Calu3 (cell line): ENCODE data around the gene ALK. TPM values are rescaled to one million over a fixed set of nuclear protein-coding genes. Genes with fewer than 3 reads are reported as not detected.

Experiments used
- BruUV-seq: library from RNA; stranded (reverse); fragments of 400-500 nt; replicated peaks from 2 replicates; lab custom pipeline; 2021; lab: Mats Ljungman, UMichigan
- CTCF ChIA-PET: fragments of 300-600 bp; sonication (Branson Sonifier 250); formaldehyde crosslinking; loops from one replicate; lab custom pipeline; 2022; ENCODE audit warnings: antibody characterized with exemption; lab: Charles Lee
- DNase-seq: peaks from one replicate; pipeline ENCODE4 v3.0.0; 2022
- H3K27ac Mint-ChIP-seq: one replicate; pipeline ENCODE4 v1.8.0; 2022; ENCODE audit warnings: mixed read lengths; ENCODE audit not compliant: unreplicated experiment
- H3K27me3 Mint-ChIP-seq: one replicate; pipeline ENCODE4 v1.8.0; 2022; ENCODE audit warnings: mixed read lengths; ENCODE audit not compliant: unreplicated experiment
- H3K36me3 Mint-ChIP-seq: one replicate; pipeline ENCODE4 v1.8.0; 2022; ENCODE audit warnings: mild to moderate bottlenecking, moderate library complexity, mixed read lengths; ENCODE audit not compliant: insufficient read depth, unreplicated experiment
- H3K4me1 Mint-ChIP-seq: one replicate; pipeline ENCODE4 v1.8.0; 2022; ENCODE audit warnings: mild to moderate bottlenecking, low read depth, mixed read lengths; ENCODE audit not compliant: unreplicated experiment
- H3K4me3 Mint-ChIP-seq: one replicate; pipeline ENCODE4 v1.8.0; 2022; ENCODE audit warnings: mild to moderate bottlenecking, low read depth, moderate library complexity, mixed read lengths; ENCODE audit not compliant: unreplicated experiment
- H3K9me3 Mint-ChIP-seq: one replicate; pipeline ENCODE4 v1.8.0; 2022; ENCODE audit warnings: low read depth, mixed read lengths; ENCODE audit not compliant: unreplicated experiment
- intact Hi-C: fragments of 100-400 bp; cut with micrococcal nuclease; formaldehyde crosslinking; loops from one replicate; pipeline ENCODE4 v1.10.0; 2022; ENCODE audit not compliant: unreplicated experiment
- total RNA-seq: library from RNA; stranded (reverse); gene quantifications from 2 replicates; pipeline ENCODE4 v1.2.3, GENCODE V29; 2022
- TF ChIP-seq, protein P1 (sequence below): fragments of 200-600 bp; IDR thresholded peaks from one replicate; pipeline ENCODE4 v1.8.0; 2022; ENCODE audit warnings: antibody characterized with exemption; ENCODE audit not compliant: unreplicated experiment

The ALK gene
- total RNA-seq, 1 experiment from 2014 or later = not detected

GRCh38 chr2:29799628-29800027, 121.8 kb downstream of the ALK start:
- no peaks in the 10 kb centered on the region for H3K36me3 Mint-ChIP-seq
- BruUV-seq = no TSS peak
- intact Hi-C loops = no loop called here
- no peak for DNase-seq
- H3K27ac Mint-ChIP-seq = no peak overlapping the region
- no peaks in the 10 kb centered on the region for H3K4me1 Mint-ChIP-seq
- H3K9me3 Mint-ChIP-seq = no peaks in the 10 kb centered on the region
- CTCF ChIA-PET = no interaction called here
- TF ChIP-seq, protein P1, sequence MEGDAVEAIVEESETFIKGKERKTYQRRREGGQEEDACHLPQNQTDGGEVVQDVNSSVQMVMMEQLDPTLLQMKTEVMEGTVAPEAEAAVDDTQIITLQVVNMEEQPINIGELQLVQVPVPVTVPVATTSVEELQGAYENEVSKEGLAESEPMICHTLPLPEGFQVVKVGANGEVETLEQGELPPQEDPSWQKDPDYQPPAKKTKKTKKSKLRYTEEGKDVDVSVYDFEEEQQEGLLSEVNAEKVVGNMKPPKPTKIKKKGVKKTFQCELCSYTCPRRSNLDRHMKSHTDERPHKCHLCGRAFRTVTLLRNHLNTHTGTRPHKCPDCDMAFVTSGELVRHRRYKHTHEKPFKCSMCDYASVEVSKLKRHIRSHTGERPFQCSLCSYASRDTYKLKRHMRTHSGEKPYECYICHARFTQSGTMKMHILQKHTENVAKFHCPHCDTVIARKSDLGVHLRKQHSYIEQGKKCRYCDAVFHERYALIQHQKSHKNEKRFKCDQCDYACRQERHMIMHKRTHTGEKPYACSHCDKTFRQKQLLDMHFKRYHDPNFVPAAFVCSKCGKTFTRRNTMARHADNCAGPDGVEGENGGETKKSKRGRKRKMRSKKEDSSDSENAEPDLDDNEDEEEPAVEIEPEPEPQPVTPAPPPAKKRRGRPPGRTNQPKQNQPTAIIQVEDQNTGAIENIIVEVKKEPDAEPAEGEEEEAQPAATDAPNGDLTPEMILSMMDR = no peak
- no peak overlapping the region for H3K4me3 Mint-ChIP-seq
- H3K27me3 Mint-ChIP-seq = peaks cover 69% of the 10 kb centered on the region

DNA sequence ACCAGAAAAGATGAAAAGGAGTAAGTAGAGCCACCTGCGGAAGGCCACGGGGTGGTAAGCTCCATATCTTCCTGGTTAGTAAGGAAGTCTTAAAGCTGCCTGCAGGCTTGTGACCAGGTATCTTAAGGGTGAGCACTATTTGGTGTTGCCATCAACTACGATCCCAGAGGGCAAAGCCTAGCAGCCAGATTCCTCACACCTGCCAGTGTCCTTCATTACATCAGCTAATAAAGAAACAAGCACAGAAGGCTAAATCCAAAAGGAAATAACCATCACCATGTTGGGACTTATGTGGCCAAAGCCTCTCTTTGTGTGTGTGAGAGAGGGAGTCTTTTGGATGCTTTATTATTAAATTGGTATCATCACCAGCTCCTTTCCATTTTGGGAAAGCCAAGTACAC, 123.5 kb downstream of the ALK start:
- no TSS peak for BruUV-seq
- Mint-ChIP-seq H3K36me3 (no peaks in the 10 kb centered on the region), H3K4me3 (no peak overlapping the region), H3K27ac (no peak overlapping the region), H3K4me1 (no peaks in the 10 kb centered on the region), H3K9me3 (no peaks in the 10 kb centered on the region), H3K27me3 (peaks cover 66% of the 10 kb centered on the region)
- intact Hi-C loops = no loop called here
- CTCF ChIA-PET = no interaction called here
- TF ChIP-seq, protein P1 = no peak
- DNase-seq = no peak

GRCh38 chr2:29796446-29796845, 124.9 kb downstream of the ALK start:
- BruUV-seq = no TSS peak
- no peaks in the 10 kb centered on the region for H3K4me1 Mint-ChIP-seq
- TF ChIP-seq, protein P1 = no peak
- no peaks in the 10 kb centered on the region for H3K9me3 Mint-ChIP-seq
- H3K4me3 Mint-ChIP-seq = no peak overlapping the region
- H3K36me3 Mint-ChIP-seq = no peaks in the 10 kb centered on the region
- no peak overlapping the region for H3K27ac Mint-ChIP-seq
- intact Hi-C loops = no loop called here
- DNase-seq = no peak
- H3K27me3 Mint-ChIP-seq = peaks cover 72% of the 10 kb centered on the region
- CTCF ChIA-PET = no interaction called here

DNA sequence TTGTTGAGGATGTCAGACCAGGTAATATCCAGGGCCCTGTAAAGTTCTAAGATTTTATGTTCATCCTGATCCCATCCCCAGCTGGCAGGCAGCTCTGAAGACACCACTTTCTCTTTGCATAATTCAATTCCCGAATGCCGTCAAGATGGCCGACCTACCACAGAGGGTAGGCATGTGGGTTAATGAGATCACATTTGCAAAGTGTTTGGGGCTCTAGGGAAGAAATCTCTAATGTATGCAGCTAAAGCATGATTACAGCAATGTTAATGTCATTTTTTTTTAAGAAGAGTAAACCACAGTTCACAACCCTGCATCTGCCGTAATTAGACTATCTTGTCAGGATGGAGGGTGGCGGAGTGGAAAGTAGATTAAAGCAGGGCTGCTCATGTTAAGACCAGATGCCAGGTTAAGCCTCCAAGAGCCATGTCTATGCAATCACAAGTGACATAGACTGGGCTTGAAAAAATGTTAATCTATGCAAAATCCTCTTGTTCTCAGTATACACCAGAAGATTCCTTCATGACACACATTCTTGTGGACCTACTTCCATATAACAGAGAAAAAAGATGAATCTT, 131.4 kb downstream of the ALK start:
- no peaks in the 10 kb centered on the region for H3K36me3 Mint-ChIP-seq
- no peak overlapping the region for H3K27ac Mint-ChIP-seq
- TF ChIP-seq, protein P1 = no peak
- peaks cover 20% of the 10 kb centered on the region for H3K4me1 Mint-ChIP-seq
- H3K4me3 Mint-ChIP-seq = no peak overlapping the region
- no TSS peak for BruUV-seq
- no peak for DNase-seq
- intact Hi-C loops = no loop called here
- H3K9me3 Mint-ChIP-seq = peaks cover 3% of the 10 kb centered on the region
- H3K27me3 Mint-ChIP-seq = peaks cover 30% of the 10 kb centered on the region
- CTCF ChIA-PET = no interaction called here
